HG03469 (cell line): ENCODE results near the gene SCRN2.

Experiments
- ATAC-seq: cut with Tn5 transposase; IDR thresholded peaks from one replicate; pipeline ENCODE4 v1.9.1; 2021; ENCODE audit warnings: mild to moderate bottlenecking, moderate library complexity, moderate number of reproducible peaks; ENCODE audit not compliant: unreplicated experiment

SCRN2 gene

GRCh38 chr17:47822785-47823184 is 18.3 kb downstream of the SCRN2 start:
- no peak for ATAC-seq

GRCh38 chr17:47821424-47822391 is 19.4 kb downstream of the SCRN2 start, which contains the start of gene OSBPL7:
Gene OSBPL7 (minus strand): TSS chr17:47821794. CDS start chr17:47820278, 1,516 bp downstream.
- no peak for ATAC-seq

GRCh38 chr17:47821031-47821423 is 20.0 kb downstream of the SCRN2 start:
- no peak for ATAC-seq

GRCh38 chr17:47820033-47820789 is 20.9 kb downstream of the SCRN2 start:
- no peak for ATAC-seq

- ATAC-seq: no peak
These were observed 21.6 kb downstream of the SCRN2 start for GRCh38 chr17:47819475-47819874.

GRCh38 chr17:47818002-47818695 is 22.9 kb downstream of the SCRN2 start:
- ATAC-seq: no peak

GRCh38 chr17:47816947-47817346 is 24.1 kb downstream of the SCRN2 start:
- ATAC-seq: no peak

- ATAC-seq: no peak
These were observed 24.9 kb downstream of the SCRN2 start for GRCh38 chr17:47816111-47816735.

GRCh38 chr17:47815106-47815918 is 25.8 kb downstream of the SCRN2 start:
- no peak for ATAC-seq

- ATAC-seq: no peak
These were observed 27.5 kb downstream of the SCRN2 start for GRCh38 chr17:47813512-47814031.

- no peak for ATAC-seq
These were observed 28.0 kb downstream of the SCRN2 start for GRCh38 chr17:47813077-47813476.

GRCh38 chr17:47812146-47812920 is 28.7 kb downstream of the SCRN2 start:
- no peak for ATAC-seq

GRCh38 chr17:47811709-47812108 is 29.4 kb downstream of the SCRN2 start:
- no peak for ATAC-seq

- ATAC-seq: no peak
These were observed 30.0 kb downstream of the SCRN2 start for GRCh38 chr17:47810901-47811635.

GRCh38 chr17:47810200-47810821 is 30.8 kb downstream of the SCRN2 start:
- ATAC-seq: no peak

- no peak for ATAC-seq
These were observed 32.1 kb downstream of the SCRN2 start for GRCh38 chr17:47808830-47809480.
